Measurements from ENCODE around the gene NIBAN1.

NIBAN1 gene, protein sequence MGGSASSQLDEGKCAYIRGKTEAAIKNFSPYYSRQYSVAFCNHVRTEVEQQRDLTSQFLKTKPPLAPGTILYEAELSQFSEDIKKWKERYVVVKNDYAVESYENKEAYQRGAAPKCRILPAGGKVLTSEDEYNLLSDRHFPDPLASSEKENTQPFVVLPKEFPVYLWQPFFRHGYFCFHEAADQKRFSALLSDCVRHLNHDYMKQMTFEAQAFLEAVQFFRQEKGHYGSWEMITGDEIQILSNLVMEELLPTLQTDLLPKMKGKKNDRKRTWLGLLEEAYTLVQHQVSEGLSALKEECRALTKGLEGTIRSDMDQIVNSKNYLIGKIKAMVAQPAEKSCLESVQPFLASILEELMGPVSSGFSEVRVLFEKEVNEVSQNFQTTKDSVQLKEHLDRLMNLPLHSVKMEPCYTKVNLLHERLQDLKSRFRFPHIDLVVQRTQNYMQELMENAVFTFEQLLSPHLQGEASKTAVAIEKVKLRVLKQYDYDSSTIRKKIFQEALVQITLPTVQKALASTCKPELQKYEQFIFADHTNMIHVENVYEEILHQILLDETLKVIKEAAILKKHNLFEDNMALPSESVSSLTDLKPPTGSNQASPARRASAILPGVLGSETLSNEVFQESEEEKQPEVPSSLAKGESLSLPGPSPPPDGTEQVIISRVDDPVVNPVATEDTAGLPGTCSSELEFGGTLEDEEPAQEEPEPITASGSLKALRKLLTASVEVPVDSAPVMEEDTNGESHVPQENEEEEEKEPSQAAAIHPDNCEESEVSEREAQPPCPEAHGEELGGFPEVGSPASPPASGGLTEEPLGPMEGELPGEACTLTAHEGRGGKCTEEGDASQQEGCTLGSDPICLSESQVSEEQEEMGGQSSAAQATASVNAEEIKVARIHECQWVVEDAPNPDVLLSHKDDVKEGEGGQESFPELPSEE

DNA sequence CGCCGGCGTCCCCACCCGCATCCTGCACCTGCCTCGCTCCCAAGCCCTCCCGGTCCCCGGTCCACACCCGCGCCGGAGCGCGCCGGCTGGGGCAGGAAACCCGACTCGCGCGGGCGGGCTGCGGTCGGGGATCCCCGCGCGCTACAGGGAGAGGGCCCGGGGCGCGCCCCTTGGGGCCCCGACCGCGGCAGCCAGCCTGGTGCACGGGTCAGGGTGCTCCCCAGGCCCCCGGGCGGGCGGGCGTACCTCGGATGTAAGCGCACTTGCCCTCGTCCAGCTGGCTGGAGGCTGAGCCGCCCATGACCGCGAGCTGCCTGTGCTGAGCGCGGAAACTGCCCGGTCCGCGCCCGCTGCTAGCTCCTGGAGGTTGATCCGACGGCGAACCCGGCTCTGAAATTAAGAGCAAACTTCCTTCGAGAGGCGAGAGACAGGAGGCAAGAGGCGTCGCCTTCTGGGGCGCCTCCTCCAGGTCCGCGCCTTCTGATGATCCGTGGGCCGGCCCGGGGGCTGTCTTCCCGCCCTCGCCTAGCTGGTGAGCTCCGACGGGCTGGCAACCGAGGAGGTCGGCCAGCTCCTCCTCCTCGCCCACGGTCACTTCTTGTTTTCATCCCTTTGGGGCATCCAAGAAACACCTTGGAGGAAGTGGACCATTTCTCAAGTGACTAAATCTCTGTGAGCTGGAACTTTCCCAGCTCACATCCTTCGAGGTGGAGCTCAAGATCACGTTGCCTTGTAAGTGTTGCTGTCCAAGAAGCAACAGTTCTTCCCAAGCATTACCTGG, at the start of gene NIBAN1:
Gene NIBAN1 (minus strand): TSS at position 453 of the 781 bp plus-strand sequence. CDS start 152 bp downstream, at position 301.
- TF ChIP-seq, protein P1, sequence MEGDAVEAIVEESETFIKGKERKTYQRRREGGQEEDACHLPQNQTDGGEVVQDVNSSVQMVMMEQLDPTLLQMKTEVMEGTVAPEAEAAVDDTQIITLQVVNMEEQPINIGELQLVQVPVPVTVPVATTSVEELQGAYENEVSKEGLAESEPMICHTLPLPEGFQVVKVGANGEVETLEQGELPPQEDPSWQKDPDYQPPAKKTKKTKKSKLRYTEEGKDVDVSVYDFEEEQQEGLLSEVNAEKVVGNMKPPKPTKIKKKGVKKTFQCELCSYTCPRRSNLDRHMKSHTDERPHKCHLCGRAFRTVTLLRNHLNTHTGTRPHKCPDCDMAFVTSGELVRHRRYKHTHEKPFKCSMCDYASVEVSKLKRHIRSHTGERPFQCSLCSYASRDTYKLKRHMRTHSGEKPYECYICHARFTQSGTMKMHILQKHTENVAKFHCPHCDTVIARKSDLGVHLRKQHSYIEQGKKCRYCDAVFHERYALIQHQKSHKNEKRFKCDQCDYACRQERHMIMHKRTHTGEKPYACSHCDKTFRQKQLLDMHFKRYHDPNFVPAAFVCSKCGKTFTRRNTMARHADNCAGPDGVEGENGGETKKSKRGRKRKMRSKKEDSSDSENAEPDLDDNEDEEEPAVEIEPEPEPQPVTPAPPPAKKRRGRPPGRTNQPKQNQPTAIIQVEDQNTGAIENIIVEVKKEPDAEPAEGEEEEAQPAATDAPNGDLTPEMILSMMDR (conservative IDR thresholded peaks at IDR 0.05) = no peak
- no peak for TF ChIP-seq ZFX (IDR thresholded peaks at IDR 0.05)
- peak within 1 kb of the TSS; percentile 61 for H3K27ac ChIP-seq

DNA sequence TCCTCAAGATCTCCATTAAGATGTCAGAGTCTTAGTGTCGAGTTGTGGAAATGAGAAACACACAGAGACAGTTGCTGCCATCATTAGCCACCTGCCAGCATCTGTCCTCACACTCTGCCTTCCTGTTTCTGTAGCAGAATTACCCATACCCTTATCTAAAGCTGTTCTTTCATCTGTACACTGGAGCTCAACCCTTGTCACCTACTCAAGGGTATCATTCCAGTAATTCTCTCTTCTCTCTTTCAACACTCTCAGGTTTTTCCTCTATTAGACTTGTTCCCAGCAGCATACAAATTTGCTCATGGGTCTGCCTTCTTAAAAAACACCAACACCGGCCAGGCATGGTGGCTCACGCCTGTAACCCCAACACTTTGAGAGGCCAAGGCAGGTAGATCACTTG, 43.7 kb upstream of the NIBAN1 start:
- no peak overlapping the region for H3K27ac ChIP-seq
- TF ChIP-seq, protein P1 (conservative IDR thresholded peaks at IDR 0.05) = no peak

DNA sequence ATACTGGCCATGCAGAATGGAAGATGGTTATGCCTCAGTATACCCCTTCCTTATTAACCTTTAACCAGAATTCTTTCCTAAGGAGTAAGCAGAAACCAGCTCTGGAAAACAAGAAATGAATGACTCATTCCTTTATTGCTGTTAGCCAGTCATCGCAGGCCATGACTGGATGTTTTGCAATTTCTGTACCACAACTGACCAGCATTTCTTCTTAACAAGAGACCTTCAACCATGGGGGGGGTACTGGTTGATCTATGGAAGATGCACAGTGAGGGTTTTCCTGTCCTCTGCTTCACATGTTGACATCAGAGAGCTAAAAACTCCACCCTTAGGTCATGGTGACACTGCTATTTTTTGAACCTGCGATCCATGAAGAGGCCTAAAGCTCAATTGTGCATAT, 43.0 kb upstream of the NIBAN1 start:
- no peak overlapping the region for H3K27ac ChIP-seq
- TF ChIP-seq, protein P1 (conservative IDR thresholded peaks at IDR 0.05) = no peak
- TF ChIP-seq ZFX (IDR thresholded peaks at IDR 0.05) = no peak

DNA sequence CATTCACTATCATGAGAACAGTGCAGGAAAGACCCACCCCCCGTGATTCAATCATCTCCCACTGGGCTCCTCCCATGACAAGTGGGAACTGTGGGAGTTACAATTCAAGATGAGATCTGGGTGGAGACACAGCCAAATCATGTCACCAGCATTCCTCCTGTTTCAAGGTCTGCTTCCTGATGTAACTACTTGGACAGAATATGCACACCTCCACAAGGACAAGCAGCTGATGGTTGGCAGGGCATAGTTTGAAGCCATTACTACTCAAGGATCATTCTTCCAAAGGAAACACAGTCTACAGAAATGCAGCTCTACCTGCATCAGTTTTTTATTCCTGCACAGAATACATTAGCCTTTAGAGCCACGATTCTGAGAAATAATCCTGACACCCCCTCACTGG, 42.6 kb upstream of the NIBAN1 start:
- no peak overlapping the region for H3K27ac ChIP-seq
- no peak for TF ChIP-seq ZFX (IDR thresholded peaks at IDR 0.05)
- TF ChIP-seq, protein P1 (conservative IDR thresholded peaks at IDR 0.05) = no peak

DNA sequence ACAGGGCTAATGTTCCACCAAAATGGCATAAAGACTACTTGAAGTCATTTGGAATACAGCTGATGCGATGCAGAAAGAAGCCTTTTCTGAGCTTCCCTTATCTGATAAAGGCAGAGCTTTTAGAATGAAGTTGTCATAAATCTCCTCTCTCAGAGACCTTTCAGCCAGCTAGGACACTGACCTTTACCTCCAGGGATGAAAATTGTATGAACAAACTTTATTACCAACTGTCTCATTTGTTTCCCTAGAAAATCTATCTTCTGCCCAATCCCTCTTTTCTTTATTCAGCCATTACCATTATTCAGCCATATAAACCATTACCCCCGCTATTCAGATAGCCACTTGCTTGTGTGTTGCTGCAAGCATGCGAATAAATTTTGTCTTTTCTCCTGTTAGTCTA, 41.3 kb upstream of the NIBAN1 start:
- TF ChIP-seq ZFX (IDR thresholded peaks at IDR 0.05) = no peak
- TF ChIP-seq, protein P1 (conservative IDR thresholded peaks at IDR 0.05) = no peak
- H3K27ac ChIP-seq = no peak overlapping the region

DNA sequence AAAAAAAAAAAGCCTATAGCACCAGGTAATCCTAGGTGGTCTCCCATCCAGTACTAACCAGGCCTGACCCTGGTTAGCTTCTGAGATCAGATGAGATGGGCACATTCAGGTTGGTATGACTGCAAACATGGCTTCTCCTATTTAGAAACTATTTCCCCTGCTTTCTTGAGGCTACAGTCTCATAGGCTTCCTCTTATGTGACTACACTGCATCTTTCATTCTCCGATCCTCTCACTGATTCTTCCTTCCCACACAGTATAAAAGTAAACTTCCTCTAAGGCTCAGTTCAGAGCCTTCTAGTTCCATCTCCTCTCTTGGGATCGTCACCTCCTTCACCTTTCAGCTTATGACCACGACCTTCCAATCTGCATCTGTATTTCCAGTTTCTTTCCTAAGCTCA, 40.6 kb upstream of the NIBAN1 start:
- H3K27ac ChIP-seq = no peak overlapping the region
- TF ChIP-seq, protein P1 (conservative IDR thresholded peaks at IDR 0.05) = no peak
- TF ChIP-seq ZFX (IDR thresholded peaks at IDR 0.05) = no peak

Measured in C4-2B (cell line).